Measurements from ENCODE around the gene KLHL26. TPM values are rescaled to one million over a fixed set of nuclear protein-coding genes. Genes with fewer than 3 reads are reported as not detected.

The KLHL26 gene
- polyA plus RNA-seq, 3 donors = 1.6 to 3.2 (median 2.0) TPM

DNA sequence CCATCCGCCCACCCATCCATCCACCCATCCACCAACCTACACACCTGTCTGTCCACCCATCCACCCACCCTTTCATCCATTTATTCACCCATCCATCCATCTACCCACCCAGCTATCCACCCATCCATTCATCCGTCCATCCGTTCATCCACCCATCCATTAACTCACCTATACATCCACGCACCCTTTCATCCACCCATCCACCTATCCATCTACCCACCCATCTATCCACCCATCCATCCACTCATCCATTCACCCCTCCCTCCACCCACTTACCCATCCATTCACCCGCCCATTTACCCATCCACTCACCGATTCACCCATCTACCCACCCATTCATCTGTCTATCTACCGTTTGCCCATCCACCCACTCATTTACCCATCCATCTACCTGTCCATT, 17.6 kb downstream of the KLHL26 start:
- Histone ChIP-seq H2AFZ (ENCODE audit: insufficient read depth, low read depth, low read length, poor library complexity, severe bottlenecking) (no peak overlapping the region), H4K20me1 (ENCODE audit: insufficient read depth, low read length) (peaks cover 71% of the 10 kb centered on the region), H3K4me1 (ENCODE audit: control insufficient read depth in 1 of 2, insufficient read depth in 2 of 2, low read length in 2 of 2) (peaks cover 13 to 19% of the 10 kb centered on the region in 2 donors), H3K36me3 (replicated peaks in 1 of 2; ENCODE audit: control insufficient read depth in 1 of 2, insufficient read depth in 2 of 2, low read length in 2 of 2) (peaks cover 0 to 2% of the 10 kb centered on the region in 2 donors), H3K9ac (ENCODE audit: insufficient read depth, low read length, poor library complexity, severe bottlenecking) (no peak overlapping the region), H3K27me3 (ENCODE audit: control insufficient read depth in 2 of 2, insufficient read depth in 2 of 2, low read length in 2 of 2) (no peaks in the 10 kb centered on the region), H3K4me3 (replicated peaks in 1 of 3; ENCODE audit: low read depth in 2 of 3, low read length in 3 of 3) (no peak overlapping the region), H3K79me2 (ENCODE audit: insufficient read depth, low read length) (no peaks in the 10 kb centered on the region), H3K4me2 (replicated peaks; ENCODE audit: extremely low read depth, low read length, poor library complexity, severe bottlenecking) (no peak overlapping the region), H3K9me3 (replicated peaks in 1 of 2; ENCODE audit: control insufficient read depth in 1 of 2, insufficient read depth in 1 of 2, low read length in 2 of 2) (no peaks in the 10 kb centered on the region), H3K27ac (ENCODE audit: low read depth in 1 of 2, low read length in 2 of 2) (no peak overlapping the region)
- Mint-ChIP-seq H3K36me3 (peaks cover 8 to 22% of the 10 kb centered on the region in 2 donors), H3K27me3 (ENCODE audit: low read depth in 3 of 3) (peaks cover 11 to 20% (median 14%) of the 10 kb centered on the region in 3 donors), H3K4me3 (no peak overlapping the region), H3K27ac (no peak overlapping the region), H3K4me1 (peaks cover 23% of the 10 kb centered on the region), H3K9me3 (no peaks in the 10 kb centered on the region)
- intact Hi-C loops (cut with micrococcal nuclease) = no loop called here
- TF ChIP-seq, protein P1, sequence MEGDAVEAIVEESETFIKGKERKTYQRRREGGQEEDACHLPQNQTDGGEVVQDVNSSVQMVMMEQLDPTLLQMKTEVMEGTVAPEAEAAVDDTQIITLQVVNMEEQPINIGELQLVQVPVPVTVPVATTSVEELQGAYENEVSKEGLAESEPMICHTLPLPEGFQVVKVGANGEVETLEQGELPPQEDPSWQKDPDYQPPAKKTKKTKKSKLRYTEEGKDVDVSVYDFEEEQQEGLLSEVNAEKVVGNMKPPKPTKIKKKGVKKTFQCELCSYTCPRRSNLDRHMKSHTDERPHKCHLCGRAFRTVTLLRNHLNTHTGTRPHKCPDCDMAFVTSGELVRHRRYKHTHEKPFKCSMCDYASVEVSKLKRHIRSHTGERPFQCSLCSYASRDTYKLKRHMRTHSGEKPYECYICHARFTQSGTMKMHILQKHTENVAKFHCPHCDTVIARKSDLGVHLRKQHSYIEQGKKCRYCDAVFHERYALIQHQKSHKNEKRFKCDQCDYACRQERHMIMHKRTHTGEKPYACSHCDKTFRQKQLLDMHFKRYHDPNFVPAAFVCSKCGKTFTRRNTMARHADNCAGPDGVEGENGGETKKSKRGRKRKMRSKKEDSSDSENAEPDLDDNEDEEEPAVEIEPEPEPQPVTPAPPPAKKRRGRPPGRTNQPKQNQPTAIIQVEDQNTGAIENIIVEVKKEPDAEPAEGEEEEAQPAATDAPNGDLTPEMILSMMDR (IDR thresholded peaks at IDR 0.05) = no peak
- WGBS (ENCODE audit: insufficient coverage) = 98% methylated on average over 7 of the region's 7 CpGs
- DNase-seq = no peak

DNA sequence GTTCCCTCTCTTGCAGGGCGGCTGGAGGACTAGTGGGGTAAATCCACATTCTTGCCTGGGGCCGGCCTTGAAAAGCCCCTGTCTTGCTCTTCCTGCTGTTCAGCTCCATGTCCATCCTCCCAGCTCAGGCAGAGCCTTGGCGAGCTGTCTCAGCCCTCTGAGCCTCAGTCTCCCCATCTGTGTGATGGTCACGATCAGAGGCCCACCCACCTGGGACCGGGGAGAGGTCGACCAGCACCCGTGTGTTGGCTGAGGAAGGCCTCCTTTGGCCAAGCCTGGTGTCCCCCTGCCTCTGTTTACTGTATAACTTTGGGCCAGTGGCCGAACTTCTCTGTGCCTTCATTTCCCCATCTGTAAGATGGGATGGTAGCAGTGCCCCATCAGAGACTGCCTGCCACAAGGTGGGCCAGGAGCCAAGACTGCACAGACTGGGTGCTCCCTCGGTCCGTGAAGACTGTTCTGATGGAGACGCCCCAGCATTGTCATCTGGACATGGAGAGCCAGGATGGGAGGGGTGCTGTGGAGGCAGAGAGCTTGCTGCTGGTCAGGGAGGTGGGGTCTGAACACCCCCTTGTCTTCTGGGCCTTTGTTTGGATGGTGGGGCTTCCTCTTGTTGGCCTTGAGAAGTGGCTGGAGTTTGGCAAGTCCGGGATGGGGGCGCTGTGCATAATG, 18.5 kb downstream of the KLHL26 start:
- TF ChIP-seq, protein P1 (IDR thresholded peaks at IDR 0.05) = no peak
- Mint-ChIP-seq H3K36me3 (peaks cover 5 to 18% of the 10 kb centered on the region in 2 donors), H3K27me3 (ENCODE audit: low read depth in 3 of 3) (peaks cover 8 to 15% (median 9%) of the 10 kb centered on the region in 3 donors), H3K27ac (no peak overlapping the region), H3K4me1 (peaks cover 19% of the 10 kb centered on the region), H3K4me3 (no peak overlapping the region), H3K9me3 (no peaks in the 10 kb centered on the region)
- WGBS (ENCODE audit: insufficient coverage) = 93% methylated on average over 6 of the region's 13 CpGs
- Histone ChIP-seq H4K20me1 (ENCODE audit: insufficient read depth, low read length) (peaks cover 70% of the 10 kb centered on the region), H3K4me1 (ENCODE audit: control insufficient read depth in 1 of 2, insufficient read depth in 2 of 2, low read length in 2 of 2) (peaks cover 9 to 16% of the 10 kb centered on the region in 2 donors), H3K4me2 (replicated peaks; ENCODE audit: extremely low read depth, low read length, poor library complexity, severe bottlenecking) (no peak overlapping the region), H3K9me3 (replicated peaks in 1 of 2; ENCODE audit: control insufficient read depth in 1 of 2, insufficient read depth in 1 of 2, low read length in 2 of 2) (no peaks in the 10 kb centered on the region), H3K27ac (ENCODE audit: low read depth in 1 of 2, low read length in 2 of 2) (no peak overlapping the region), H3K4me3 (replicated peaks in 1 of 3; ENCODE audit: low read depth in 2 of 3, low read length in 3 of 3) (no peak overlapping the region), H3K9ac (ENCODE audit: insufficient read depth, low read length, poor library complexity, severe bottlenecking) (no peak overlapping the region), H3K36me3 (replicated peaks in 1 of 2; ENCODE audit: control insufficient read depth in 1 of 2, insufficient read depth in 2 of 2, low read length in 2 of 2) (peaks cover 0 to 2% of the 10 kb centered on the region in 2 donors), H3K27me3 (ENCODE audit: control insufficient read depth in 2 of 2, insufficient read depth in 2 of 2, low read length in 2 of 2) (no peaks in the 10 kb centered on the region), H3K79me2 (ENCODE audit: insufficient read depth, low read length) (no peaks in the 10 kb centered on the region), H2AFZ (ENCODE audit: insufficient read depth, low read depth, low read length, poor library complexity, severe bottlenecking) (no peak overlapping the region)
- no peak for DNase-seq
- intact Hi-C loops (cut with micrococcal nuclease) = loop anchor here in 1 of 2 donors (5.0 kb wide), 1 partner anchor 47 kb away; no protein-coding TSS in a partner anchor

Data from CD14-positive monocyte (primary cell).